Keratinocyte (primary cell): Measurements from ENCODE around the gene TM2D1. TPM values are rescaled to one million over a fixed set of nuclear protein-coding genes. Genes with fewer than 3 reads are reported as not detected.
A peak's percentile ranks its signal among the peaks of the same experiment; 100 is the strongest.

ENCODE experiments used
- DNase-seq: peaks from one replicate; pipeline ENCODE4 v3.0.0-alpha.2; 2011; ENCODE audit warnings: low read depth, missing footprints, low spot score
- FAIRE-seq: peaks from 2 replicates; lab custom pipeline; 2011; peaks lifted over from hg19 to GRCh38; lab: Jason Lieb, UNC
- H2AFZ ChIP-seq: 2 replicates; pipeline ENCODE4 v1.6.0; 2012; ENCODE audit warnings: low read length, control low read depth, inconsistent platforms; ENCODE audit not compliant: control insufficient read depth
- H3K27ac ChIP-seq: 2 replicates; pipeline ENCODE4 v1.5.1; 2011; ENCODE audit warnings: low read length; ENCODE audit not compliant: control insufficient read depth, insufficient read depth
- H3K27me3 ChIP-seq: 3 replicates; pipeline ENCODE4 v1.6.0; 2011; ENCODE audit warnings: low read length; ENCODE audit not compliant: control insufficient read depth, insufficient read depth; ENCODE audit errors: extremely low read depth
- H3K36me3 ChIP-seq, 2 experiments: 2 replicates in 1 of 2; 3 replicates in 1 of 2; pipeline ENCODE4 v1.5.1; 2011; ENCODE audit warnings: low read length in 2 of 2, mild to moderate bottlenecking in 1 of 2; ENCODE audit not compliant: control insufficient read depth in 2 of 2, insufficient read depth in 2 of 2; ENCODE audit errors: extremely low read depth in 1 of 2
- H3K4me1 ChIP-seq: 3 replicates; pipeline ENCODE4 v1.5.1; 2011; ENCODE audit warnings: low read length; ENCODE audit not compliant: control insufficient read depth, insufficient read depth; ENCODE audit errors: extremely low read depth
- H3K4me2 ChIP-seq: 3 replicates; pipeline ENCODE4 v1.6.0; 2011; ENCODE audit warnings: low read depth, low read length; ENCODE audit not compliant: control insufficient read depth, insufficient read depth; ENCODE audit errors: extremely low read depth
- H3K4me3 ChIP-seq, 3 experiments: fragments of 200-600 bp in 1 of 3; sonication (generic) in 1 of 3; 2 replicates in 2 of 3; 3 replicates in 1 of 3; pipeline ENCODE4 v1.5.1; 2011 to 2016; ENCODE audit warnings: low read length in 3 of 3, mild to moderate bottlenecking in 3 of 3, control low read depth in 2 of 3, inconsistent platforms in 1 of 3, low read depth in 1 of 3, mixed read lengths in 1 of 3, mixed run types in 1 of 3, moderate library complexity in 1 of 3; ENCODE audit not compliant: control insufficient read depth in 2 of 3, insufficient read depth in 2 of 3; ENCODE audit errors: extremely low read depth in 1 of 3
- H3K79me2 ChIP-seq: 2 replicates; pipeline ENCODE4 v1.6.0; 2012; ENCODE audit warnings: low read length; ENCODE audit not compliant: control insufficient read depth, insufficient read depth
- H3K9ac ChIP-seq: 3 replicates; pipeline ENCODE4 v1.6.0; 2011; ENCODE audit warnings: low read length; ENCODE audit not compliant: control insufficient read depth, insufficient read depth; ENCODE audit errors: extremely low read depth
- H3K9me1 ChIP-seq: 3 replicates; pipeline ENCODE4 v1.6.0; 2011; ENCODE audit warnings: low read length; ENCODE audit not compliant: control insufficient read depth, insufficient read depth; ENCODE audit errors: extremely low read depth
- H3K9me3 ChIP-seq: 2 replicates; pipeline ENCODE4 v1.5.1; 2012; ENCODE audit warnings: low read depth, low read length; ENCODE audit not compliant: control insufficient read depth
- H4K20me1 ChIP-seq: 3 replicates; pipeline ENCODE4 v1.6.0; 2011; ENCODE audit warnings: low read length; ENCODE audit not compliant: control insufficient read depth, insufficient read depth; ENCODE audit errors: extremely low read depth
- CTCF ChIP-seq, 3 experiments: IDR thresholded peaks in 1 of 3; conservative IDR thresholded peaks in 1 of 3; optimal IDR thresholded peaks in 1 of 3; 2 replicates in 2 of 3; 3 replicates in 1 of 3; pipeline versions ENCODE3 to v1.5.1; 2011; ENCODE audit warnings: low read length in 3 of 3, mild to moderate bottlenecking in 3 of 3, moderate library complexity in 2 of 3, control low read depth in 1 of 3, inconsistent platforms in 1 of 3; ENCODE audit not compliant: insufficient read depth in 2 of 3; ENCODE audit errors: extremely low read depth in 1 of 3
- EZH2 ChIP-seq: IDR thresholded peaks from one replicate; pipeline ENCODE4 v1.6.1; 2012; ENCODE audit warnings: inconsistent platforms, mild to moderate bottlenecking, low read length, moderate library complexity
- dilution Hi-C: fragments of 300-500 bp; cut with MboI; formaldehyde crosslinking; loops from one replicate; pipeline ENCODE4 v1.7.0; 2020; ENCODE audit warnings: low sequenced_read_pairs; ENCODE audit not compliant: extremely low pct_ligation_motif_present
- polyA plus RNA-seq, 5 experiments: library from polyadenylated mRNA; depleted of rRNA in 3 of 5; stranded (reverse) in 3 of 5; stranded (forward) in 1 of 5; unstranded in 1 of 5; fragments of >200 nt; gene quantifications; 1 replicate in 1 of 5; 2 replicates in 3 of 5; 3 replicates in 1 of 5; pipeline versions ENCODE4 v1.2.1 to v1.2.3, GENCODE V29; 2011 to 2012; ENCODE audit warnings: missing spikeins in 2 of 5, low read depth in 1 of 5, low replicate concordance in 1 of 5

Gene TM2D1
- polyA plus RNA-seq, 1 donor (not counting 4 experiments of a cell fraction or from before 2014, with no cell fraction given) = 70.2 TPM

DNA sequence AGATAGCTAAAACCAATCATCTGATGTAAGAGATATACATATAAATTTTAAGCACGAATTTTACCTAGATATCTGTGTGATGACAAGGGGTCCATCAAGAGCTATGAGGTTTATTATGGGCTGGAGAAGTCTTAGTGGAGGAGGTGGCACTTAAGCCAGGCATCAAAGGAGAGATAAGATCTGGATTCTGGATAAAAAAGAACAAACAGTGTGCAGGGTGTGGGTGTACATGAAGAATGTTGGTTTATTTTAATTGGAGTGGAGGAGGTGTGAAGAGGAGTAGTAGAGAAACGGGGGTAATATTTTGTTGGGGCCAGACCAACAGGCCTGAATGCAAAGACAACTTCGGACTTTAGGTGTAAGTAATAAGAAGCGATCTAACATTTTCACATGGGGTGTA is 80.6 kb downstream of the TM2D1 start:
- FAIRE-seq (no peak), DNase-seq (no peak)
- Histone ChIP-seq H3K9me1 (no peaks in the 10 kb centered on the region), H3K27me3 (no peaks in the 10 kb centered on the region), H3K79me2 (no peaks in the 10 kb centered on the region), H3K4me2 (no peak overlapping the region), H3K9me3 (no peaks in the 10 kb centered on the region), H2AFZ (no peak overlapping the region), H3K36me3 (no peaks in the 10 kb centered on the region), H3K27ac (no peak overlapping the region), H3K9ac (no peak overlapping the region), H4K20me1 (no peaks in the 10 kb centered on the region), H3K4me3 (no peak overlapping the region), H3K4me1 (peaks cover 13% of the 10 kb centered on the region)
- no peak for TF ChIP-seq CTCF (optimal IDR thresholded peaks at IDR 0.05 in 1 of 3, IDR thresholded peaks at IDR 0.05 in 1 of 3, conservative IDR thresholded peaks at IDR 0.05 in 1 of 3; ENCODE audit: extremely low read depth in 1 of 3, insufficient read depth in 2 of 3, low read length in 3 of 3)
- no peak for TF ChIP-seq EZH2
- dilution Hi-C loops = no loop called here

- DNase-seq = no peak
- no peak overlapping the region for H3K27ac ChIP-seq
- no peak overlapping the region for H3K4me3 ChIP-seq
- dilution Hi-C loops = no loop called here
- no peak overlapping the region for H2AFZ ChIP-seq
- H3K9me3 ChIP-seq = no peaks in the 10 kb centered on the region
- no peaks in the 10 kb centered on the region for H3K9me1 ChIP-seq
- H3K36me3 ChIP-seq = no peaks in the 10 kb centered on the region
- no peaks in the 10 kb centered on the region for H3K79me2 ChIP-seq
- no peak overlapping the region for H3K9ac ChIP-seq
- no peak for TF ChIP-seq EZH2
- no peak for TF ChIP-seq CTCF (optimal IDR thresholded peaks at IDR 0.05 in 1 of 3, IDR thresholded peaks at IDR 0.05 in 1 of 3, conservative IDR thresholded peaks at IDR 0.05 in 1 of 3; ENCODE audit: extremely low read depth in 1 of 3, insufficient read depth in 2 of 3, low read length in 3 of 3)
- H3K4me2 ChIP-seq = no peak overlapping the region
- peaks cover 13% of the 10 kb centered on the region for H3K4me1 ChIP-seq
- FAIRE-seq = peak; percentile 41
- no peaks in the 10 kb centered on the region for H3K27me3 ChIP-seq
- H4K20me1 ChIP-seq = no peaks in the 10 kb centered on the region
Measured at GRCh38 chr1:61642475-61643232, 82.3 kb downstream of the TM2D1 start.
